Loucy (cell line): ENCODE results near the gene SOBP.
A peak's percentile ranks its signal among the peaks of the same experiment; 100 is the strongest.

Experiments
- H2AFZ ChIP-seq: fragments of 200-600 bp; sonication (generic); 2 replicates; pipeline ENCODE4 v1.6.0; 2016; ENCODE audit warnings: antibody characterized with exemption, mild to moderate bottlenecking, low read length, moderate library complexity
- H3F3A ChIP-seq: fragments of 200-600 bp; 2 replicates; pipeline ENCODE4 v1.6.0; 2016; ENCODE audit warnings: antibody characterized with exemption, low read depth, mild to moderate bottlenecking
- H3K27me3 ChIP-seq: fragments of 200-600 bp; sonication (generic); 2 replicates; pipeline ENCODE4 v1.6.1; 2014; ENCODE audit warnings: low read length, mild to moderate bottlenecking; ENCODE audit not compliant: insufficient read depth, poor library complexity, severe bottlenecking
- H3K36me3 ChIP-seq: fragments of 200-600 bp; sonication (generic); 2 replicates; pipeline ENCODE4 v1.6.1; 2016; ENCODE audit warnings: low read length; ENCODE audit not compliant: insufficient read depth
- H3K4me1 ChIP-seq: fragments of 200-600 bp; sonication (generic); 2 replicates; pipeline ENCODE4 v1.5.1; 2014; ENCODE audit warnings: low read length, mild to moderate bottlenecking; ENCODE audit not compliant: insufficient read depth, poor library complexity, severe bottlenecking
- H3K4me2 ChIP-seq: fragments of 200-600 bp; sonication (generic); 2 replicates; pipeline ENCODE4 v1.6.0; 2014; ENCODE audit warnings: antibody characterized with exemption, low read length, low read depth, mild to moderate bottlenecking; ENCODE audit not compliant: poor library complexity, severe bottlenecking
- H3K4me3 ChIP-seq: fragments of 200-600 bp; sonication (generic); 2 replicates; pipeline ENCODE4 v1.5.1; 2014; ENCODE audit warnings: low read length, mild to moderate bottlenecking, mixed read lengths; ENCODE audit not compliant: poor library complexity, severe bottlenecking
- H3K79me2 ChIP-seq: fragments of 200-600 bp; sonication (generic); 2 replicates; pipeline ENCODE4 v1.6.1; 2014; ENCODE audit warnings: low read length; ENCODE audit not compliant: insufficient read depth
- H3K9ac ChIP-seq: fragments of 200-600 bp; sonication (generic); 2 replicates; pipeline ENCODE4 v1.6.0; 2014; ENCODE audit warnings: mild to moderate bottlenecking, low read depth, low read length, moderate library complexity; ENCODE audit not compliant: poor library complexity, severe bottlenecking
- H3K9me2 ChIP-seq: fragments of 200-600 bp; sonication (generic); replicated peaks from 2 replicates; pipeline ENCODE4 v1.6.1; 2016; ENCODE audit warnings: low read depth, low read length, mixed read lengths
- H3K9me3 ChIP-seq: fragments of 200-600 bp; sonication (generic); 2 replicates; pipeline ENCODE4 v1.6.1; 2014; ENCODE audit warnings: mild to moderate bottlenecking, antibody characterized with exemption, low read length, low read depth; ENCODE audit not compliant: insufficient read depth
- H4K20me1 ChIP-seq: fragments of 200-600 bp; sonication (generic); 2 replicates; pipeline ENCODE4 v1.6.0; 2014; ENCODE audit warnings: antibody characterized with exemption, low read length, mild to moderate bottlenecking; ENCODE audit not compliant: insufficient read depth, poor library complexity, severe bottlenecking
- EZH2phosphoT487 ChIP-seq: fragments of 200-600 bp; IDR thresholded peaks from 2 replicates; pipeline ENCODE4 v1.6.1; 2018; ENCODE audit warnings: antibody characterized with exemption, mild to moderate bottlenecking, moderate library complexity, borderline replicate concordance
- TF ChIP-seq, protein P1 (sequence below): fragments of 200-600 bp; sonication (generic); conservative IDR thresholded peaks from 2 replicates; pipeline ENCODE4 v1.5.1; 2014; ENCODE audit warnings: mild to moderate bottlenecking, antibody characterized with exemption, low read length

SOBP gene

DNA sequence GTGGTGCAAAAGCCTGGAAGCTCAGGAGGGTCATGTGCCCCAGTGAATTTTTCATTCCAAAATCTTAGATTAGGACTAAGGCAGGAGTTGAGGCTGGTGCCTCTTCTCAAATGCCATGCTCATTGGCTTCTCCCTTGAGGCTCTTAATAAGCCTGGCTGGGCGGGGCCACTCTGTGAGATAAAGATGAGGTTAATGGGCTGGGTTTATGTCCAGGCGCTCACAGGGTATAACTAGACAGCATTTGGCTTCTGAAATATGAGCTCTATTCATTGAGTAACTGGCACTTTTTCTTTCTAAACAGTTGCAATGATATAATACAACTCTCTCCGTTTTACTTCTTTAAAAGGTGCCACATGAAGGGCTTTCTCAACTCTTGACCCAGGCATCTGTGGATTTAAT, 177.9 kb downstream of the SOBP start:
- Histone ChIP-seq H4K20me1 (no peaks in the 10 kb centered on the region), H3K4me2 (peak overlapping the region; percentile 45), H2AFZ (no peak overlapping the region; the same call in 1 of the 2 replicates), H3K79me2 (no peaks in the 10 kb centered on the region), H3K9me2 (no peaks in the 10 kb centered on the region), H3K27me3 (no peaks in the 10 kb centered on the region), H3K9me3 (no peaks in the 10 kb centered on the region), H3K36me3 (no peaks in the 10 kb centered on the region), H3F3A (no peaks in the 10 kb centered on the region), H3K4me1 (peaks cover 47% of the 10 kb centered on the region), H3K4me3 (no peak overlapping the region), H3K9ac (no peak overlapping the region)
- no peak for TF ChIP-seq EZH2phosphoT487
- TF ChIP-seq, protein P1, sequence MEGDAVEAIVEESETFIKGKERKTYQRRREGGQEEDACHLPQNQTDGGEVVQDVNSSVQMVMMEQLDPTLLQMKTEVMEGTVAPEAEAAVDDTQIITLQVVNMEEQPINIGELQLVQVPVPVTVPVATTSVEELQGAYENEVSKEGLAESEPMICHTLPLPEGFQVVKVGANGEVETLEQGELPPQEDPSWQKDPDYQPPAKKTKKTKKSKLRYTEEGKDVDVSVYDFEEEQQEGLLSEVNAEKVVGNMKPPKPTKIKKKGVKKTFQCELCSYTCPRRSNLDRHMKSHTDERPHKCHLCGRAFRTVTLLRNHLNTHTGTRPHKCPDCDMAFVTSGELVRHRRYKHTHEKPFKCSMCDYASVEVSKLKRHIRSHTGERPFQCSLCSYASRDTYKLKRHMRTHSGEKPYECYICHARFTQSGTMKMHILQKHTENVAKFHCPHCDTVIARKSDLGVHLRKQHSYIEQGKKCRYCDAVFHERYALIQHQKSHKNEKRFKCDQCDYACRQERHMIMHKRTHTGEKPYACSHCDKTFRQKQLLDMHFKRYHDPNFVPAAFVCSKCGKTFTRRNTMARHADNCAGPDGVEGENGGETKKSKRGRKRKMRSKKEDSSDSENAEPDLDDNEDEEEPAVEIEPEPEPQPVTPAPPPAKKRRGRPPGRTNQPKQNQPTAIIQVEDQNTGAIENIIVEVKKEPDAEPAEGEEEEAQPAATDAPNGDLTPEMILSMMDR, result no peak

DNA sequence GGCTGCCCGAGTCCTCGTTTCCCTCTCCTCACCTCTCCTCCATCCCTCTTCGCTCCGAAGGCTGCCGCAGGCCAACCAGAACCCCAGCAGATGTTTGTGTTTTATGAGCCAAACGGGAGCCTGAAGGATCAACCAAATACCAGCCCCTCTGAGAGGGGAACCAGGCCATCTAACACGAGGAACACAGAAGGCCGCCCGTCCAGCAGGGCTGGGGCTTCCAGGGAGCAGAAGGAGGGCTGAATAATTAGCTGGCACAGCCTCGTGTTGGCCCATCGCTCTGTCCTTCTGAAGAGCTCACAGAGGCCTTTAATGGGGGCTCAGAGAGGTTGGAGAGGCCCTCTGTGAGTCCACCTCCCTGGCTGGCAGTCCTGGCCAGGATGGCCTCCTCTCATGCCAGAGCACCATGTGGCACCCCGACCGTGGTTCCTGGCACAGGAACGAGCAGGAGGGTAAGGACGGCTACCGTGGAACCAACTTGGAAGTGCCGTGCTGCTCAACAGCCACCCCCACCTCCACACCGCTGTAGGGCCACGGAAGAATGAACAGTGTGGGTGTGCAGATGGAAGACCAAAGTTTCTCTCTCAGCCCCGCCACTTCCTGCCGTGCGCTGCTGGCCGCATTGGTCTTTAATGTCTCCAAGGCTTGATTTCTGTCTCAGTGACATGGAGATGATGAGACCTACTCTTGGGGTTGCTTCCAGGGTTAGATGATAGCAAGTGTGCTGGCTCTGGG, 179.0 kb downstream of the SOBP start:
- TF ChIP-seq, protein P1, result no peak
- no peak for TF ChIP-seq EZH2phosphoT487
- Histone ChIP-seq H3K9me3 (no peaks in the 10 kb centered on the region), H3K9ac (no peak overlapping the region), H3K4me2 (peak overlapping the region; percentile 45), H4K20me1 (no peaks in the 10 kb centered on the region), H3K4me1 (peaks cover 47% of the 10 kb centered on the region), H3K9me2 (no peaks in the 10 kb centered on the region), H3F3A (no peaks in the 10 kb centered on the region), H3K79me2 (no peaks in the 10 kb centered on the region), H3K4me3 (no peak overlapping the region), H3K27me3 (no peaks in the 10 kb centered on the region), H2AFZ (no peak overlapping the region; the same call in 1 of the 2 replicates), H3K36me3 (no peaks in the 10 kb centered on the region)

DNA sequence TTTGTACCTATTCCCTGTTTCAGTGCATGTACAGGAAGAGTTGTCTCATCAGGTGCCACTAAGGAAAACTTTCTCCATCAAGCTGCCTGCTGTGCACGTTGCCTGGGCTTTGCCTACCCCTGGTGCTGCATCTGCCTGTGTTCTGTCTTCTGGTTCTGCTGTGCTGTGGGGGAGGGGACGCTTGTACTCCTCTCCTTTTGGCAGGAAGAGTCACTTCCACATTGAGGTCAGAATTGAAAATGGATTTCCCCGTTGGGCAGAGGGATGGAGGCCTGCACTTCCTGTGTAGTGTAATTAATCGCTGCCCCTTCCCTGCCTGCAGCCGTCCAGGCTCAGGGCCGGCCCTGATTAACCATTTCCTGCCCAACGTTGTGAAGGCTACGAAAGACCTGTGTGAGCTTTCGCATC, 180.9 kb downstream of the SOBP start:
- Histone ChIP-seq H2AFZ (peak overlapping the region; percentile 25; the same call in 1 of the 2 replicates), H3F3A (no peaks in the 10 kb centered on the region), H3K27me3 (no peaks in the 10 kb centered on the region), H3K9me2 (no peaks in the 10 kb centered on the region), H3K36me3 (no peaks in the 10 kb centered on the region), H3K9ac (no peak overlapping the region), H3K4me1 (peaks cover 47% of the 10 kb centered on the region), H3K9me3 (no peaks in the 10 kb centered on the region), H3K4me3 (peak overlapping the region; percentile 50), H3K4me2 (peak overlapping the region; percentile 66), H4K20me1 (no peaks in the 10 kb centered on the region), H3K79me2 (no peaks in the 10 kb centered on the region)
- TF ChIP-seq, protein P1, result no peak
- TF ChIP-seq EZH2phosphoT487, result no peak
